ENCODE results near the gene CACNA1I.
"Not testable (repeated sequence)": the region's sequence is repeated elsewhere in the genome, so short reads cannot be mapped to it uniquely, and the experiment has no call there.

The CACNA1I gene

GRCh38 chr22:39724857-39725256 is 154.3 kb downstream of the CACNA1I start:
- no peak for DNase-seq

GRCh38 chr22:39725351-39726035 is 154.9 kb downstream of the CACNA1I start:
- no peak for DNase-seq

GRCh38 chr22:39727541-39727940 is 157.0 kb downstream of the CACNA1I start:
- DNase-seq, result no peak

- DNase-seq, result no peak
These were observed 157.8 kb downstream of the CACNA1I start for GRCh38 chr22:39728236-39728860.

- DNase-seq, result no peak
These were observed 158.8 kb downstream of the CACNA1I start for GRCh38 chr22:39729141-39729934.

GRCh38 chr22:39731481-39731880 is 160.9 kb downstream of the CACNA1I start:
- DNase-seq, result no peak

- no peak for DNase-seq
These were observed 161.5 kb downstream of the CACNA1I start for GRCh38 chr22:39731881-39732555.

GRCh38 chr22:39732625-39733024 is 162.1 kb downstream of the CACNA1I start:
- DNase-seq, result no peak

GRCh38 chr22:39733191-39733590 is 162.6 kb downstream of the CACNA1I start:
- DNase-seq, result no peak

- DNase-seq, result not testable (repeated sequence)
These were observed 163.5 kb downstream of the CACNA1I start for GRCh38 chr22:39734046-39734445.

GRCh38 chr22:39734866-39735265 is 164.3 kb downstream of the CACNA1I start:
- no peak for DNase-seq

GRCh38 chr22:39735776-39736175 is 165.2 kb downstream of the CACNA1I start:
- DNase-seq, result no peak

- DNase-seq, result no peak
These were observed 168.2 kb downstream of the CACNA1I start for GRCh38 chr22:39738746-39739145.

Measured in activated T-cell treated with anti-CD3 and anti-CD28 coated beads for 4 hours (primary cell).